Astrocyte (in vitro differentiated cells and primary cell): Measurements from ENCODE around the gene G3BP1. TPM values are rescaled to one million over a fixed set of nuclear protein-coding genes. Genes with fewer than 3 reads are reported as not detected.

Source experiments
- DNase-seq: peaks from one replicate; pipeline ENCODE4 v3.0.0-alpha.2; 2010; ENCODE audit warnings: low read depth
- FAIRE-seq: peaks from 2 replicates; lab custom pipeline; 2011; peaks lifted over from hg19 to GRCh38; lab: Jason Lieb, UNC
- H2AFZ ChIP-seq: 2 replicates; pipeline ENCODE4 v1.6.0; 2012; ENCODE audit warnings: low read depth, low read length, inconsistent platforms
- H3K27ac ChIP-seq: 2 replicates; pipeline ENCODE4 v1.5.1; 2011; ENCODE audit warnings: low read depth, low read length, inconsistent platforms
- H3K27me3 ChIP-seq: 2 replicates; pipeline ENCODE4 v1.6.0; 2011; ENCODE audit warnings: low read length, inconsistent platforms; ENCODE audit not compliant: insufficient read depth
- H3K36me3 ChIP-seq: 2 replicates; pipeline ENCODE4 v1.5.1; 2011; ENCODE audit warnings: low read length, inconsistent platforms; ENCODE audit not compliant: insufficient read depth
- H3K4me1 ChIP-seq: 2 replicates; pipeline ENCODE4 v1.5.1; 2011; ENCODE audit warnings: low read length, inconsistent platforms; ENCODE audit not compliant: insufficient read depth
- H3K4me2 ChIP-seq: 2 replicates; pipeline ENCODE4 v1.6.0; 2012; ENCODE audit warnings: low read length, inconsistent platforms
- H3K4me3 ChIP-seq: 2 replicates; pipeline ENCODE4 v1.5.1; 2011; ENCODE audit warnings: low read depth, mild to moderate bottlenecking, low read length, inconsistent platforms; ENCODE audit not compliant: insufficient read depth
- H3K79me2 ChIP-seq: 2 replicates; pipeline ENCODE4 v1.6.0; 2012; ENCODE audit warnings: mild to moderate bottlenecking, low read length, inconsistent platforms; ENCODE audit not compliant: insufficient read depth
- H3K9ac ChIP-seq: 2 replicates; pipeline ENCODE4 v1.6.0; 2012; ENCODE audit warnings: mild to moderate bottlenecking, low read length, inconsistent platforms
- H3K9me3 ChIP-seq: 2 replicates; pipeline ENCODE4 v1.5.1; 2012; ENCODE audit warnings: low read depth, mild to moderate bottlenecking, low read length, inconsistent platforms; ENCODE audit not compliant: insufficient read depth
- H4K20me1 ChIP-seq: 2 replicates; pipeline ENCODE4 v1.6.0; 2012; ENCODE audit warnings: low read length, inconsistent platforms; ENCODE audit not compliant: insufficient read depth
- H3K27ac Mint-ChIP-seq: one replicate; pipeline ENCODE4 v1.8.0; 2021; ENCODE audit warnings: mild to moderate bottlenecking, mixed read lengths; ENCODE audit not compliant: unreplicated experiment
- H3K27me3 Mint-ChIP-seq: one replicate; pipeline ENCODE4 v1.8.0; 2021; ENCODE audit warnings: low read depth, mixed read lengths; ENCODE audit not compliant: unreplicated experiment
- H3K36me3 Mint-ChIP-seq: one replicate; pipeline ENCODE4 v1.8.0; 2021; ENCODE audit warnings: low read depth, mixed read lengths; ENCODE audit not compliant: unreplicated experiment
- H3K4me1 Mint-ChIP-seq: one replicate; pipeline ENCODE4 v1.8.0; 2021; ENCODE audit warnings: low read depth, mixed read lengths; ENCODE audit not compliant: unreplicated experiment
- H3K4me3 Mint-ChIP-seq: one replicate; pipeline ENCODE4 v1.8.0; 2021; ENCODE audit warnings: mild to moderate bottlenecking, moderate library complexity, mixed read lengths; ENCODE audit not compliant: unreplicated experiment
- H3K9me3 Mint-ChIP-seq: one replicate; pipeline ENCODE4 v1.8.0; 2021; ENCODE audit warnings: mild to moderate bottlenecking, mixed read lengths; ENCODE audit not compliant: unreplicated experiment
- CTCF ChIP-seq: IDR thresholded peaks from 2 replicates; pipeline ENCODE4 v1.5.1; 2011; ENCODE audit warnings: low read depth, mild to moderate bottlenecking, inconsistent platforms, low read length, moderate library complexity; ENCODE audit not compliant: insufficient read depth
- EZH2 ChIP-seq: IDR thresholded peaks from 2 replicates; pipeline ENCODE4 v1.6.1; 2012; ENCODE audit warnings: mild to moderate bottlenecking, low read length, inconsistent platforms; ENCODE audit not compliant: insufficient read depth
- total RNA-seq: library from RNA; stranded (reverse); gene quantifications from 2 replicates; pipeline ENCODE4 v1.2.1, GENCODE V29; 2021

G3BP1 gene
- total RNA-seq, 1 donor from 2014 or later, result 246 TPM

- Histone ChIP-seq H3K27ac (no peak overlapping the region), H3K36me3 (peaks cover 3% of the 10 kb centered on the region), H3K9ac (no peak overlapping the region), H3K4me1 (peaks cover 5% of the 10 kb centered on the region), H3K79me2 (peaks cover 42% of the 10 kb centered on the region), H3K9me3 (no peaks in the 10 kb centered on the region), H4K20me1 (peaks cover 30% of the 10 kb centered on the region), H3K27me3 (no peaks in the 10 kb centered on the region), H3K4me3 (no peak overlapping the region), H3K4me2 (no peak overlapping the region), H2AFZ (no peak overlapping the region)
- Mint-ChIP-seq H3K36me3 (peaks cover 8% of the 10 kb centered on the region), H3K27me3 (no peaks in the 10 kb centered on the region), H3K27ac (no peak overlapping the region), H3K9me3 (no peaks in the 10 kb centered on the region), H3K4me1 (peaks cover 17% of the 10 kb centered on the region), H3K4me3 (no peak overlapping the region)
- no peak for FAIRE-seq
- TF ChIP-seq EZH2, result no peak
- no peak for TF ChIP-seq CTCF
- no peak for DNase-seq
Observed at GRCh38 chr5:151751593-151751992, 20.2 kb upstream of the G3BP1 start.

- Histone ChIP-seq H3K79me2 (peaks cover 56% of the 10 kb centered on the region), H3K27me3 (no peaks in the 10 kb centered on the region), H3K27ac (no peak overlapping the region), H3K9ac (no peak overlapping the region), H3K36me3 (peaks cover 3% of the 10 kb centered on the region), H3K9me3 (no peaks in the 10 kb centered on the region), H2AFZ (no peak overlapping the region), H3K4me2 (no peak overlapping the region), H3K4me1 (peaks cover 20% of the 10 kb centered on the region), H3K4me3 (no peak overlapping the region), H4K20me1 (peaks cover 31% of the 10 kb centered on the region)
- Mint-ChIP-seq H3K27ac (no peak overlapping the region), H3K4me3 (no peak overlapping the region), H3K27me3 (no peaks in the 10 kb centered on the region), H3K4me1 (peaks cover 18% of the 10 kb centered on the region), H3K36me3 (peaks cover 8% of the 10 kb centered on the region), H3K9me3 (no peaks in the 10 kb centered on the region)
- no peak for DNase-seq
- no peak for FAIRE-seq
- TF ChIP-seq EZH2 (no peak), CTCF (no peak)
Observed at GRCh38 chr5:151755383-151755782, 16.4 kb upstream of the G3BP1 start.

- Histone ChIP-seq H3K9me3 (no peaks in the 10 kb centered on the region), H3K4me2 (peak overlapping the region; percentile 89), H3K4me1 (peaks cover 15% of the 10 kb centered on the region), H3K27me3 (no peaks in the 10 kb centered on the region), H3K4me3 (peak overlapping the region; percentile 83), H3K79me2 (peaks cover 44% of the 10 kb centered on the region), H2AFZ (peak overlapping the region; percentile 59), H3K27ac (peak overlapping the region; percentile 78), H3K36me3 (peaks cover 3% of the 10 kb centered on the region), H3K9ac (peak overlapping the region; percentile 92), H4K20me1 (peaks cover 21% of the 10 kb centered on the region)
- H3K27me3 Mint-ChIP-seq, result no peaks in the 10 kb centered on the region
- peaks cover 2% of the 10 kb centered on the region for H3K36me3 Mint-ChIP-seq
- no peaks in the 10 kb centered on the region for H3K9me3 Mint-ChIP-seq
- no peak for FAIRE-seq
- TF ChIP-seq EZH2 (no peak), CTCF (no peak)
- H3K4me1 Mint-ChIP-seq, result peaks cover 16% of the 10 kb centered on the region
- H3K4me3 Mint-ChIP-seq, result peak overlapping the region; percentile 89
- H3K27ac Mint-ChIP-seq, result peak overlapping the region; percentile 86
- no peak for DNase-seq
Observed at GRCh38 chr5:151757233-151758140, 14.3 kb upstream of the G3BP1 start.
